Right atrium auricular region (tissue), 2 donors: Measurements from ENCODE around the gene EPHA2. TPM values are rescaled to one million over a fixed set of nuclear protein-coding genes. Genes with fewer than 3 reads are reported as not detected.

Experiments used
- DNase-seq: peaks from one replicate; pipeline ENCODE4 v3.0.0-alpha.2; 2019; ENCODE audit warnings: low spot score
- H3K27ac ChIP-seq, 2 donors: fragments of 200-600 bp; sonication (generic); 1 replicate in 1 of 2; 2 replicates in 1 of 2; pipeline ENCODE4 v1.5.1; 2016 to 2019
- H3K27me3 ChIP-seq, 2 donors: fragments of 200-600 bp; sonication (generic); one replicate each; pipeline versions ENCODE4 v1.5.1 to v1.6.0; 2017 to 2019
- H3K36me3 ChIP-seq: fragments of 200-600 bp; sonication (generic); one replicate; pipeline ENCODE4 v1.5.1; 2016
- H3K4me1 ChIP-seq, 2 donors: fragments of 200-600 bp; sonication (generic); one replicate each; pipeline versions ENCODE4 v1.5.1 to v1.6.0; 2017 to 2019
- H3K4me3 ChIP-seq, 2 donors: fragments of 200-600 bp; sonication (generic); 1 replicate in 1 of 2; 2 replicates in 1 of 2; pipeline ENCODE4 v1.5.1; 2017 to 2019; ENCODE audit warnings: mild to moderate bottlenecking in 1 of 2, moderate library complexity in 1 of 2
- H3K9me3 ChIP-seq, 2 donors: fragments of 200-600 bp; sonication (generic); one replicate each; pipeline ENCODE4 v1.5.1; 2019
- CTCF ChIP-seq, 2 donors: fragments of 200-600 bp; sonication (generic); IDR thresholded peaks; one replicate each; pipeline ENCODE4 v1.5.1; 2019; ENCODE audit warnings: antibody characterized with exemption in 2 of 2
- total RNA-seq, 2 donors: library from RNA; depleted of rRNA; stranded (reverse); fragments of >200 nt; gene quantifications; one replicate each; pipeline ENCODE4 v1.1.0, GENCODE V29; 2016

EPHA2 gene
- total RNA-seq, 2 donors from 2014 or later = 17.5 to 43.5 TPM

- Histone ChIP-seq H3K27me3 (no peaks in the 10 kb centered on the region), H3K4me1 (peaks cover 0 to 13% of the 10 kb centered on the region in 2 donors), H3K9me3 (no peaks in the 10 kb centered on the region), H3K4me3 (no peak overlapping the region), H3K36me3 (no peaks in the 10 kb centered on the region), H3K27ac (no peak overlapping the region)
- TF ChIP-seq CTCF (IDR thresholded peaks at IDR 0.05) = no peak
- DNase-seq = no peak
Observed at GRCh38 chr1:16088351-16088911, 67.4 kb downstream of the EPHA2 start.

GRCh38 chr1:16087733-16088132 lies 68.1 kb downstream of the EPHA2 start:
- Histone ChIP-seq H3K27me3 (no peaks in the 10 kb centered on the region), H3K27ac (no peak overlapping the region), H3K4me3 (no peak overlapping the region), H3K9me3 (no peaks in the 10 kb centered on the region), H3K36me3 (no peaks in the 10 kb centered on the region), H3K4me1 (peaks cover 0 to 14% of the 10 kb centered on the region in 2 donors)
- no peak for TF ChIP-seq CTCF (IDR thresholded peaks at IDR 0.05)
- no peak for DNase-seq

GRCh38 chr1:16085522-16085921 lies 70.3 kb downstream of the EPHA2 start:
- Histone ChIP-seq H3K36me3 (no peaks in the 10 kb centered on the region), H3K27me3 (no peaks in the 10 kb centered on the region), H3K4me1 (peaks cover 0 to 23% of the 10 kb centered on the region in 2 donors), H3K4me3 (no peak overlapping the region), H3K27ac (no peak overlapping the region), H3K9me3 (no peaks in the 10 kb centered on the region)
- DNase-seq = no peak
- TF ChIP-seq CTCF (IDR thresholded peaks at IDR 0.05) = no peak

- no peaks in the 10 kb centered on the region for H3K9me3 ChIP-seq
- no peaks in the 10 kb centered on the region for H3K27me3 ChIP-seq
- no peak overlapping the region for H3K27ac ChIP-seq
- no peaks in the 10 kb centered on the region for H3K36me3 ChIP-seq
- peaks cover 0 to 24% of the 10 kb centered on the region in 2 donors for H3K4me1 ChIP-seq
- no peak for DNase-seq
- no peak for TF ChIP-seq CTCF (IDR thresholded peaks at IDR 0.05)
- H3K4me3 ChIP-seq = no peak overlapping the region
Observed at GRCh38 chr1:16083486-16083885, 72.4 kb downstream of the EPHA2 start.

- Histone ChIP-seq H3K4me1 (peaks cover 0 to 16% of the 10 kb centered on the region in 2 donors), H3K27ac (no peak overlapping the region), H3K27me3 (no peaks in the 10 kb centered on the region), H3K9me3 (no peaks in the 10 kb centered on the region), H3K36me3 (no peaks in the 10 kb centered on the region), H3K4me3 (no peak overlapping the region)
- DNase-seq = no peak
- TF ChIP-seq CTCF (IDR thresholded peaks at IDR 0.05) = peak; percentile 83 to 89
Observed at GRCh38 chr1:16082283-16083038, 73.4 kb downstream of the EPHA2 start.
